HEK293 (cell line): ENCODE results near the gene CAMTA2.

Experiments used
- CTCF ChIP-seq: fragments of 450-650 bp; formaldehyde crosslinking; IDR thresholded peaks from 2 replicates; pipeline ENCODE4 v1.5.1; 2016; ENCODE audit warnings: missing biosample characterization, missing genetic modification characterization
- KLF7 ChIP-seq: fragments of 450-650 bp; formaldehyde crosslinking; IDR thresholded peaks from 2 replicates; pipeline ENCODE4 v1.5.1; 2016; ENCODE audit warnings: missing biosample characterization, missing genetic modification characterization, borderline replicate concordance
- KLF8 ChIP-seq: fragments of 450-650 bp; formaldehyde crosslinking; IDR thresholded peaks from 2 replicates; pipeline ENCODE4 v1.5.1; 2016; ENCODE audit warnings: missing biosample characterization, missing genetic modification characterization
- MEIS1 ChIP-seq: sonication (generic); formaldehyde crosslinking; IDR thresholded peaks from 2 replicates; pipeline ENCODE4 v1.8.1; 2022; ENCODE audit warnings: missing genetic modification reagents, mild to moderate bottlenecking, borderline replicate concordance
- PBX3 ChIP-seq: sonication (generic); formaldehyde crosslinking; IDR thresholded peaks from 2 replicates; pipeline ENCODE4 v1.8.1; 2022; ENCODE audit warnings: mild to moderate bottlenecking, moderate library complexity, missing genetic modification reagents
- PRDM1 ChIP-seq: fragments of 450-650 bp; formaldehyde crosslinking; IDR thresholded peaks from 2 replicates; pipeline ENCODE4; 2016; ENCODE audit warnings: missing biosample characterization, missing genetic modification characterization
- ZBTB6 ChIP-seq: fragments of 450-650 bp; formaldehyde crosslinking; IDR thresholded peaks from 2 replicates; pipeline ENCODE4 v1.5.1; 2017; ENCODE audit warnings: missing biosample characterization, missing genetic modification characterization
- ZNF10 ChIP-seq: fragments of 450-650 bp; formaldehyde crosslinking; IDR thresholded peaks from 2 replicates; pipeline ENCODE4 v1.5.1; 2017; ENCODE audit warnings: missing biosample characterization, missing genetic modification characterization
- ZNF23 ChIP-seq: fragments of 450-650 bp; formaldehyde crosslinking; IDR thresholded peaks from 2 replicates; pipeline ENCODE4 v1.5.1; 2016; ENCODE audit warnings: missing biosample characterization, missing genetic modification characterization, borderline replicate concordance
- ZNF341 ChIP-seq: fragments of 450-650 bp; formaldehyde crosslinking; IDR thresholded peaks from 2 replicates; pipeline ENCODE4; 2016; ENCODE audit warnings: low read depth, missing biosample characterization, missing genetic modification characterization
- ZNF354C ChIP-seq: fragments of 450-650 bp; formaldehyde crosslinking; IDR thresholded peaks from 2 replicates; pipeline ENCODE4 v1.5.1; 2016; ENCODE audit warnings: missing biosample characterization, missing genetic modification characterization, low read depth, borderline replicate concordance
- ZNF366 ChIP-seq: fragments of 450-650 bp; formaldehyde crosslinking; conservative IDR thresholded peaks from 2 replicates; pipeline ENCODE4 v1.5.1; 2016; ENCODE audit warnings: missing biosample characterization, missing genetic modification characterization
- ZNF37A ChIP-seq: fragments of 450-650 bp; IDR thresholded peaks from 2 replicates; pipeline ENCODE4 v1.5.1; 2018; ENCODE audit warnings: missing biosample characterization, missing genetic modification characterization
- ZNF426 ChIP-seq: fragments of 450-650 bp; formaldehyde crosslinking; IDR thresholded peaks from 2 replicates; pipeline ENCODE4 v1.5.1; 2017; ENCODE audit warnings: missing biosample characterization, missing genetic modification characterization, mild to moderate bottlenecking, inconsistent platforms, moderate library complexity
- ZNF561 ChIP-seq: fragments of 450-650 bp; IDR thresholded peaks from 2 replicates; pipeline ENCODE4 v1.5.1; 2018; ENCODE audit warnings: missing biosample characterization, missing genetic modification characterization, borderline replicate concordance
- ZNF645 ChIP-seq: fragments of 450-650 bp; formaldehyde crosslinking; IDR thresholded peaks from 2 replicates; pipeline ENCODE4; 2016; ENCODE audit warnings: missing biosample characterization, missing genetic modification characterization
- ZNF677 ChIP-seq: fragments of 450-650 bp; IDR thresholded peaks from 2 replicates; pipeline ENCODE4 v1.5.0; 2018; ENCODE audit warnings: missing biosample characterization, mild to moderate bottlenecking, missing genetic modification characterization, moderate library complexity
- ZNF792 ChIP-seq: fragments of 450-650 bp; formaldehyde crosslinking; IDR thresholded peaks from 2 replicates; pipeline ENCODE4 v1.5.1; 2016; ENCODE audit warnings: missing biosample characterization, missing genetic modification characterization
- TF ChIP-seq, protein P1 (sequence below): fragments of 450-650 bp; formaldehyde crosslinking; IDR thresholded peaks from 2 replicates; pipeline ENCODE4 v1.5.1; 2016; ENCODE audit warnings: missing biosample characterization, missing genetic modification characterization
- TF ChIP-seq, protein P2 (sequence below): fragments of 450-650 bp; formaldehyde crosslinking; IDR thresholded peaks from 2 replicates; pipeline ENCODE4 v1.5.1; 2016; ENCODE audit warnings: missing biosample characterization, missing genetic modification characterization
- TF ChIP-seq, protein P3 (sequence below): fragments of 450-650 bp; formaldehyde crosslinking; IDR thresholded peaks from 2 replicates; pipeline ENCODE4 v1.5.1; 2016; ENCODE audit warnings: missing biosample characterization, missing genetic modification characterization
- TF ChIP-seq, protein P4 (sequence below): fragments of 450-650 bp; formaldehyde crosslinking; IDR thresholded peaks from 2 replicates; pipeline ENCODE4 v1.5.1; 2016; ENCODE audit warnings: missing biosample characterization, missing genetic modification characterization
- TF ChIP-seq, protein P5 (sequence below): fragments of 450-650 bp; formaldehyde crosslinking; IDR thresholded peaks from 2 replicates; pipeline ENCODE4 v1.5.1; 2016; ENCODE audit warnings: missing biosample characterization, missing genetic modification characterization

Gene CAMTA2

DNA sequence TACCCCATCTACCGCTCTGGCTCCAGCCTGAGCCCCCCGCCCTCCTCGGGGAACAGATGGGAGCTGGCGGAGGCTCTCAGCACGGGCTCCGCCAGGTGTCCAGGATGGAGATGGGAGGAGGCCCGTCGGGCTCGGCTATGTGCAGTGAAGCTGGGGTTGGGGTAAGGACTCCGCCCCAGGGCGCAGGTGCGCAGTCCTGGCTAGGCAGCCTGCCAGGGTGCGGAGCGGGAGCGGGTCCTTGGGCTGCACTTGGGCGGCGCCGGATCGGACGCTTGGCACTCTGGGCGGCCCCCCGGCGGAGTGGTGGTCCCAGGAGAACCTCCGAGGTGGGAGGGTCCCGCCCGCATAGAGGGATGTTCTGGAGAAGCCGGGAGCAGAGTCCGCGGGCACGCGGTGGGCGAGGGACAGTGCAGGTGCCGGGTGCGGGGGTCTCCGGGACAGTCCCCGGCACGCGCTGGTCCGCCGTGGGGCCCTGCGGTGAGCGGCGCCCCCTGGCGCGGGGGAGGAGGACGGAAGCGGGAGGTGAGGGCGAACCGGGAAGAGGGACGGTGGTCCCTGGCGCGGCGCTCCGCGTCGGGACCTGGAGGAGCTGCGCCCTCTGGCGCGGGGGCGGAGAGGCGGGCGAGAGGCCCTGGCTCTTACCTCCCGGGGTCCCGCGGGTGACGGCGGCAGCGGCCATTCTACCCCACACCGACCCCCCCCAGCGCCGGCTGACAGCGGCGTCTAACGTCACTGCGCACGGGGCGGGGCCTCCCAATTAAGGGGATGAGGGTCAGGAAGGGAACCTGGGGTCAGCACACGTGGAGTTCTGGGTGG lies at the start of gene CAMTA2 (continued):
- TF ChIP-seq, protein P1, sequence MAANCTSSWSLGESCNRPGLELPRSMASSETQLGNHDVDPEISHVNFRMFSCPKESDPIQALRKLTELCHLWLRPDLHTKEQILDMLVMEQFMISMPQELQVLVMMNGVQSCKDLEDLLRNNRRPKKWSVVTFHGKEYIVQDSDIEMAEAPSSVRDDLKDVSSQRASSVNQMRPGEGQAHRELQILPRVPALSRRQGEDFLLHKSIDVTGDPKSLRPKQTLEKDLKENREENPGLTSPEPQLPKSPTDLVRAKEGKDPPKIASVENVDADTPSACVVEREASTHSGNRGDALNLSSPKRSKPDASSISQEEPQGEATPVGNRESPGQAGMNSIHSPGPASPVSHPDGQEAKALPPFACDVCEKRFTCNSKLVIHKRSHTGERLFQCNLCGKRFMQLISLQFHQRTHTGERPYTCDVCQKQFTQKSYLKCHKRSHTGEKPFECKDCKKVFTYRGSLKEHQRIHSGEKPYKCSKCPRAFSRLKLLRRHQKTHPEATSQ (tag by site-specific recombination) = peak; percentile 95; the same call in 1 of the 2 replicates
- TF ChIP-seq ZNF23 (tag by site-specific recombination) (no peak), ZNF645 (tag by site-specific recombination) (no peak), ZNF366 (tag by site-specific recombination) (no peak), ZNF10 (0 out of 2 replicates have a peak, but pooled peaks have one; percentile 73), CTCF (peak; percentile 99), PRDM1 (tag by site-specific recombination) (no peak), ZBTB6 (tag by site-specific recombination) (no peak), MEIS1 (CRISPR knock-in tag) (no peak), ZNF677 (tag by site-specific recombination) (no peak), ZNF354C (tag by site-specific recombination) (no peak), ZNF792 (tag by site-specific recombination) (no peak), PBX3 (peak; percentile 88), ZNF37A (tag by site-specific recombination) (no peak), ZNF341 (tag by site-specific recombination) (peak; percentile 100), ZNF426 (tag by site-specific recombination) (no peak), KLF7 (tag by site-specific recombination) (no peak), KLF8 (tag by site-specific recombination) (peak; percentile 82; the same call in 1 of the 2 replicates), ZNF561 (tag by site-specific recombination) (peak; percentile 94; the same call in 1 of the 2 replicates)
- TF ChIP-seq, protein P2, sequence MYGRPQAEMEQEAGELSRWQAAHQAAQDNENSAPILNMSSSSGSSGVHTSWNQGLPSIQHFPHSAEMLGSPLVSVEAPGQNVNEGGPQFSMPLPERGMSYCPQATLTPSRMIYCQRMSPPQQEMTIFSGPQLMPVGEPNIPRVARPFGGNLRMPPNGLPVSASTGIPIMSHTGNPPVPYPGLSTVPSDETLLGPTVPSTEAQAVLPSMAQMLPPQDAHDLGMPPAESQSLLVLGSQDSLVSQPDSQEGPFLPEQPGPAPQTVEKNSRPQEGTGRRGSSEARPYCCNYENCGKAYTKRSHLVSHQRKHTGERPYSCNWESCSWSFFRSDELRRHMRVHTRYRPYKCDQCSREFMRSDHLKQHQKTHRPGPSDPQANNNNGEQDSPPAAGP (tag by site-specific recombination) = peak; percentile 74
- TF ChIP-seq, protein P3, sequence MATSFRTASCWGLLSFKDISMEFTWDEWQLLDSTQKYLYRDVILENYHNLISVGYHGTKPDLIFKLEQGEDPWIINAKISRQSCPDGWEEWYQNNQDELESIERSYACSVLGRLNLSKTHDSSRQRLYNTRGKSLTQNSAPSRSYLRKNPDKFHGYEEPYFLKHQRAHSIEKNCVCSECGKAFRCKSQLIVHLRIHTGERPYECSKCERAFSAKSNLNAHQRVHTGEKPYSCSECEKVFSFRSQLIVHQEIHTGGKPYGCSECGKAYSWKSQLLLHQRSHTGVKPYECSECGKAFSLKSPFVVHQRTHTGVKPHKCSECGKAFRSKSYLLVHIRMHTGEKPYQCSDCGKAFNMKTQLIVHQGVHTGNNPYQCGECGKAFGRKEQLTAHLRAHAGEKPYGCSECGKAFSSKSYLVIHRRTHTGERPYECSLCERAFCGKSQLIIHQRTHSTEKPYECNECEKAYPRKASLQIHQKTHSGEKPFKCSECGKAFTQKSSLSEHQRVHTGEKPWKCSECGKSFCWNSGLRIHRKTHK (tag by site-specific recombination) = no peak
- TF ChIP-seq, protein P4, sequence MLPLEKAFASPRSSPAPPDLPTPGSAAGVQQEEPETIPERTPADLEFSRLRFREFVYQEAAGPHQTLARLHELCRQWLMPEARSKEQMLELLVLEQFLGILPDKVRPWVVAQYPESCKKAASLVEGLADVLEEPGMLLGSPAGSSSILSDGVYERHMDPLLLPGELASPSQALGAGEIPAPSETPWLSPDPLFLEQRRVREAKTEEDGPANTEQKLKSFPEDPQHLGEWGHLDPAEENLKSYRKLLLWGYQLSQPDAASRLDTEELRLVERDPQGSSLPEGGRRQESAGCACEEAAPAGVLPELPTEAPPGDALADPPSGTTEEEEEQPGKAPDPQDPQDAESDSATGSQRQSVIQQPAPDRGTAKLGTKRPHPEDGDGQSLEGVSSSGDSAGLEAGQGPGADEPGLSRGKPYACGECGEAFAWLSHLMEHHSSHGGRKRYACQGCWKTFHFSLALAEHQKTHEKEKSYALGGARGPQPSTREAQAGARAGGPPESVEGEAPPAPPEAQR (tag by site-specific recombination) = 0 out of 2 replicates have a peak, but pooled peaks have one; percentile 60
- TF ChIP-seq, protein P5, sequence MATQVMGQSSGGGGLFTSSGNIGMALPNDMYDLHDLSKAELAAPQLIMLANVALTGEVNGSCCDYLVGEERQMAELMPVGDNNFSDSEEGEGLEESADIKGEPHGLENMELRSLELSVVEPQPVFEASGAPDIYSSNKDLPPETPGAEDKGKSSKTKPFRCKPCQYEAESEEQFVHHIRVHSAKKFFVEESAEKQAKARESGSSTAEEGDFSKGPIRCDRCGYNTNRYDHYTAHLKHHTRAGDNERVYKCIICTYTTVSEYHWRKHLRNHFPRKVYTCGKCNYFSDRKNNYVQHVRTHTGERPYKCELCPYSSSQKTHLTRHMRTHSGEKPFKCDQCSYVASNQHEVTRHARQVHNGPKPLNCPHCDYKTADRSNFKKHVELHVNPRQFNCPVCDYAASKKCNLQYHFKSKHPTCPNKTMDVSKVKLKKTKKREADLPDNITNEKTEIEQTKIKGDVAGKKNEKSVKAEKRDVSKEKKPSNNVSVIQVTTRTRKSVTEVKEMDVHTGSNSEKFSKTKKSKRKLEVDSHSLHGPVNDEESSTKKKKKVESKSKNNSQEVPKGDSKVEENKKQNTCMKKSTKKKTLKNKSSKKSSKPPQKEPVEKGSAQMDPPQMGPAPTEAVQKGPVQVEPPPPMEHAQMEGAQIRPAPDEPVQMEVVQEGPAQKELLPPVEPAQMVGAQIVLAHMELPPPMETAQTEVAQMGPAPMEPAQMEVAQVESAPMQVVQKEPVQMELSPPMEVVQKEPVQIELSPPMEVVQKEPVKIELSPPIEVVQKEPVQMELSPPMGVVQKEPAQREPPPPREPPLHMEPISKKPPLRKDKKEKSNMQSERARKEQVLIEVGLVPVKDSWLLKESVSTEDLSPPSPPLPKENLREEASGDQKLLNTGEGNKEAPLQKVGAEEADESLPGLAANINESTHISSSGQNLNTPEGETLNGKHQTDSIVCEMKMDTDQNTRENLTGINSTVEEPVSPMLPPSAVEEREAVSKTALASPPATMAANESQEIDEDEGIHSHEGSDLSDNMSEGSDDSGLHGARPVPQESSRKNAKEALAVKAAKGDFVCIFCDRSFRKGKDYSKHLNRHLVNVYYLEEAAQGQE = peak; percentile 50; the same call in 1 of the 2 replicates
